ENCODE data around the gene KBTBD3.

GRCh38 chr11:106021967-106022794 lies 55.0 kb downstream of the KBTBD3 start, which contains the start of gene MSANTD4:
- TF ChIP-seq CTCF (IDR thresholded peaks at IDR 0.05; ENCODE audit: low read length) (no peak), EZH2 (IDR thresholded peaks at IDR 0.05; ENCODE audit: borderline replicate concordance, low read length) (no peak)

Data from OCI-LY1 (cell line).